Measurements from ENCODE around the gene RASGRP1. TPM values are rescaled to one million over a fixed set of nuclear protein-coding genes. Genes with fewer than 3 reads are reported as not detected.

The RASGRP1 gene
- total RNA-seq, 1 donor from 2014 or later: 0.52 TPM

DNA sequence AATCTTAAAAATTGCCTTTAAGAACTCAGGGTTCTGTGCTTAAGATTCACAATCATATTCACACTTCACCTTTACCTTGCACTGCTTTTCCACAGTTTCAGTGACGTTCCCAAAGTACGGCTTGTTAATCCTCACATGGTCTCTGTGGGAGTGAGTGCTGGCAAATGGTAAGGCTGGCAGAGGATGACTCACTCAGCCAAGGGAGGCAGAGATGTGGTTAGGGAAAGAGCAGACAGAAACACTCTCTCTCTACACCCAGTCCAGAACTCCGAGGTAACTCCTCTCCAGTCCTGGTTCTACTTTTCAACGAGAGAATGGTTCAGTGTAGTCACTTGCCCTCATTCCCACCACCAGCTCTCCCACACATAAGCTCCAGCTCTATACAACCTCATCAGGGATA lies 33.1 kb downstream of the RASGRP1 start:
- H3K9ac ChIP-seq (ENCODE audit: low read depth in 1 of 3, low read length in 3 of 3): no peak overlapping the region
- no peaks in the 10 kb centered on the region for H3K9me3 ChIP-seq (ENCODE audit: control insufficient read depth in 3 of 3, low read length in 3 of 3)
- H3K27me3 ChIP-seq (ENCODE audit: control insufficient read depth in 3 of 3, insufficient read depth in 3 of 3, low read length in 3 of 3): peaks cover 0 to 3% (median 0%) of the 10 kb centered on the region in 3 donors
- H3K27ac ChIP-seq (ENCODE audit: low read depth, low read length): no peak overlapping the region
- H3K4me1 ChIP-seq (ENCODE audit: control insufficient read depth in 3 of 3, insufficient read depth in 3 of 3, low read length in 3 of 3): peaks cover 0 to 2% (median 0%) of the 10 kb centered on the region in 3 donors
- no peak overlapping the region for H3K4me3 ChIP-seq (ENCODE audit: low read length in 3 of 3)
- no peaks in the 10 kb centered on the region for H3K36me3 ChIP-seq (ENCODE audit: control insufficient read depth in 3 of 3, insufficient read depth in 3 of 3, low read length in 3 of 3)

GRCh38 chr15:38530113-38530512 lies 34.5 kb downstream of the RASGRP1 start:
- Histone ChIP-seq H3K4me3 (ENCODE audit: low read length in 3 of 3) (no peak overlapping the region), H3K9ac (ENCODE audit: low read depth in 1 of 3, low read length in 3 of 3) (no peak overlapping the region)

GRCh38 chr15:38528294-38528693 lies 36.3 kb downstream of the RASGRP1 start:
- H3K36me3 ChIP-seq (ENCODE audit: control insufficient read depth in 3 of 3, insufficient read depth in 3 of 3, low read length in 3 of 3): no peaks in the 10 kb centered on the region
- no peak overlapping the region for H3K27ac ChIP-seq (ENCODE audit: low read depth, low read length)
- peaks cover 0 to 3% (median 0%) of the 10 kb centered on the region in 3 donors for H3K27me3 ChIP-seq (ENCODE audit: control insufficient read depth in 3 of 3, insufficient read depth in 3 of 3, low read length in 3 of 3)
- H3K9me3 ChIP-seq (ENCODE audit: control insufficient read depth in 3 of 3, low read length in 3 of 3): no peaks in the 10 kb centered on the region
- H3K9ac ChIP-seq (ENCODE audit: low read depth in 1 of 3, low read length in 3 of 3): no peak overlapping the region
- H3K4me1 ChIP-seq (ENCODE audit: control insufficient read depth in 3 of 3, insufficient read depth in 3 of 3, low read length in 3 of 3): no peaks in the 10 kb centered on the region
- no peak overlapping the region for H3K4me3 ChIP-seq (ENCODE audit: low read length in 3 of 3)

More at GRCh38 chr15:38530113-38530512, 34.5 kb downstream of the RASGRP1 start:
- Histone ChIP-seq H3K27ac (ENCODE audit: low read depth, low read length) (no peak overlapping the region), H3K9me3 (ENCODE audit: control insufficient read depth in 3 of 3, low read length in 3 of 3) (no peaks in the 10 kb centered on the region), H3K36me3 (ENCODE audit: control insufficient read depth in 3 of 3, insufficient read depth in 3 of 3, low read length in 3 of 3) (no peaks in the 10 kb centered on the region), H3K27me3 (ENCODE audit: control insufficient read depth in 3 of 3, insufficient read depth in 3 of 3, low read length in 3 of 3) (peaks cover 0 to 3% (median 0%) of the 10 kb centered on the region in 3 donors), H3K4me1 (ENCODE audit: control insufficient read depth in 3 of 3, insufficient read depth in 3 of 3, low read length in 3 of 3) (no peaks in the 10 kb centered on the region)

DNA sequence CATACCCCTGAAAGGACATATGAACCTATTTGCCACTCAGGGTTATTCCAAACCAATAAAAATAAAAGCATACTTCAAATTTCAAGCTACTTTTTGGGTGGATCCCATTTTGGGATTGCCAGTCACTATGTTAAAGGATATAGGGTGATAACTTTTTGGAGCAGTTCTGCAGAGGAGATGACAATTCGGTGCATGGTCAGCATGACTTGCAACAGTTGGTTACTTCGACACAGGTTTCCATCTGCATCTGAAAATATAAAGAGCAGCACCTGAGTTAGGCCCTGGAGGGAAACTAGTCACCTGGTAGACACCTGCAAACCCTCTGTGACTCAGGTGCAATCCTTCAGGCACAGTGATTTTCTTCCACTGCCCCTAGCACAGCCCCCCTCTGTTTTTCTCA lies 38.5 kb downstream of the RASGRP1 start:
- Histone ChIP-seq H3K4me1 (ENCODE audit: control insufficient read depth in 3 of 3, insufficient read depth in 3 of 3, low read length in 3 of 3) (no peaks in the 10 kb centered on the region), H3K27me3 (ENCODE audit: control insufficient read depth in 3 of 3, insufficient read depth in 3 of 3, low read length in 3 of 3) (peaks cover 0 to 4% (median 0%) of the 10 kb centered on the region in 3 donors), H3K4me3 (ENCODE audit: low read length in 3 of 3) (no peak overlapping the region), H3K9ac (ENCODE audit: low read depth in 1 of 3, low read length in 3 of 3) (no peak overlapping the region), H3K36me3 (ENCODE audit: control insufficient read depth in 3 of 3, insufficient read depth in 3 of 3, low read length in 3 of 3) (no peaks in the 10 kb centered on the region), H3K9me3 (ENCODE audit: control insufficient read depth in 3 of 3, low read length in 3 of 3) (no peaks in the 10 kb centered on the region), H3K27ac (ENCODE audit: low read depth, low read length) (no peak overlapping the region)

DNA sequence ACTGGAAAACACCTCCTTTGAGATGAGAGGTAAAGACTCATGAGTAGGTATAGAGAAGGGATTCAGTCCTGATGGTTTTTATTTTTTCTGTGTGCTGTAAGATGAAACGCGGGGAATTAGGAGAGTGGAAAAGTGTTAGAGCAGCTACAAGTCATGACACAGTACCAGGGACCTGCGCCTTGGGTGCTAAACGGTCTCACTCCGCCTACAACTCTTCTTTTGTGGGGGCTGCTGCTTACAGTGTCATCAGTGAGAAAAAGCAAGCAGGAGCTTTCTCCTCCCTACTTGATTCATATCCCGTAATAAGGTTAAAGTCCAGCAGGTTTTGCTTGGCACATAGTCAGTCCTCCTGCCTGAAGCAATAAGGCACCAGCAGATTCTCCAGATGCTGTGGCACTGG lies 39.1 kb downstream of the RASGRP1 start:
- Histone ChIP-seq H3K9ac (ENCODE audit: low read depth in 1 of 3, low read length in 3 of 3) (no peak overlapping the region), H3K4me3 (ENCODE audit: low read length in 3 of 3) (no peak overlapping the region), H3K4me1 (ENCODE audit: control insufficient read depth in 3 of 3, insufficient read depth in 3 of 3, low read length in 3 of 3) (no peaks in the 10 kb centered on the region), H3K9me3 (ENCODE audit: control insufficient read depth in 3 of 3, low read length in 3 of 3) (no peaks in the 10 kb centered on the region), H3K36me3 (ENCODE audit: control insufficient read depth in 3 of 3, insufficient read depth in 3 of 3, low read length in 3 of 3) (no peaks in the 10 kb centered on the region), H3K27me3 (ENCODE audit: control insufficient read depth in 3 of 3, insufficient read depth in 3 of 3, low read length in 3 of 3) (peaks cover 0 to 4% (median 0%) of the 10 kb centered on the region in 3 donors), H3K27ac (ENCODE audit: low read depth, low read length) (no peak overlapping the region)

DNA sequence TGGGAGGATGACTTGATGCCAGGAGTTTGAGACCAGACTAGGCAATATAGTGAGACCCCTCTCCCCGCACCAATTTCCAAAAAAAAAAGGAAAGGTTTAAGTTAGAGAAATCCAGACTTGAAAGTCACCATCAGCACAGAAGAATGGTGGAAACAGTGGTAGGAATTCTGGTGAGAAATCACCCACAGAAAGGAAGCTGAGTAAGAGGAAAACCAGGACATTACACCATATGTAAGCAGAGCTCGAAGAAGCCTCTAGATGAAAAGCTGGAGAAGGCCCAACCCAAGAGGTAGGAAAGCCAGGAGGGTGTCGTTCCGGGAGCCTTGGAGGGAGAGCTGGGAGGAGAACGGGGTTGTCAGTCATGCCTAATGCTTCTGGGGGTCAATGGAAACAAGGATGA lies 40.5 kb downstream of the RASGRP1 start:
- Histone ChIP-seq H3K4me1 (ENCODE audit: control insufficient read depth in 3 of 3, insufficient read depth in 3 of 3, low read length in 3 of 3) (no peaks in the 10 kb centered on the region), H3K9ac (ENCODE audit: low read depth in 1 of 3, low read length in 3 of 3) (no peak overlapping the region), H3K27ac (ENCODE audit: low read depth, low read length) (no peak overlapping the region), H3K27me3 (ENCODE audit: control insufficient read depth in 3 of 3, insufficient read depth in 3 of 3, low read length in 3 of 3) (peaks cover 0 to 4% (median 2%) of the 10 kb centered on the region in 3 donors), H3K4me3 (ENCODE audit: low read length in 3 of 3) (no peak overlapping the region), H3K36me3 (ENCODE audit: control insufficient read depth in 3 of 3, insufficient read depth in 3 of 3, low read length in 3 of 3) (no peaks in the 10 kb centered on the region), H3K9me3 (ENCODE audit: control insufficient read depth in 3 of 3, low read length in 3 of 3) (no peaks in the 10 kb centered on the region)

GRCh38 chr15:38522922-38523321 lies 41.7 kb downstream of the RASGRP1 start:
- Histone ChIP-seq H3K4me3 (ENCODE audit: low read length in 3 of 3) (no peak overlapping the region), H3K9me3 (ENCODE audit: control insufficient read depth in 3 of 3, low read length in 3 of 3) (no peaks in the 10 kb centered on the region), H3K36me3 (ENCODE audit: control insufficient read depth in 3 of 3, insufficient read depth in 3 of 3, low read length in 3 of 3) (no peaks in the 10 kb centered on the region), H3K27me3 (ENCODE audit: control insufficient read depth in 3 of 3, insufficient read depth in 3 of 3, low read length in 3 of 3) (peaks cover 0 to 7% (median 4%) of the 10 kb centered on the region in 3 donors), H3K4me1 (ENCODE audit: control insufficient read depth in 3 of 3, insufficient read depth in 3 of 3, low read length in 3 of 3) (no peaks in the 10 kb centered on the region), H3K9ac (ENCODE audit: low read depth in 1 of 3, low read length in 3 of 3) (no peak overlapping the region), H3K27ac (ENCODE audit: low read depth, low read length) (no peak overlapping the region)

GRCh38 chr15:38521316-38521715 lies 43.3 kb downstream of the RASGRP1 start:
- no peak overlapping the region for H3K9ac ChIP-seq (ENCODE audit: low read depth in 1 of 3, low read length in 3 of 3)
- H3K4me3 ChIP-seq (ENCODE audit: low read length in 3 of 3): no peak overlapping the region
- H3K27me3 ChIP-seq (ENCODE audit: control insufficient read depth in 3 of 3, insufficient read depth in 3 of 3, low read length in 3 of 3): peaks cover 4 to 10% (median 7%) of the 10 kb centered on the region in 3 donors
- no peaks in the 10 kb centered on the region for H3K4me1 ChIP-seq (ENCODE audit: control insufficient read depth in 3 of 3, insufficient read depth in 3 of 3, low read length in 3 of 3)
- no peak overlapping the region for H3K27ac ChIP-seq (ENCODE audit: low read depth, low read length)
- H3K9me3 ChIP-seq (ENCODE audit: control insufficient read depth in 3 of 3, low read length in 3 of 3): no peaks in the 10 kb centered on the region
- no peaks in the 10 kb centered on the region for H3K36me3 ChIP-seq (ENCODE audit: control insufficient read depth in 3 of 3, insufficient read depth in 3 of 3, low read length in 3 of 3)

DNA sequence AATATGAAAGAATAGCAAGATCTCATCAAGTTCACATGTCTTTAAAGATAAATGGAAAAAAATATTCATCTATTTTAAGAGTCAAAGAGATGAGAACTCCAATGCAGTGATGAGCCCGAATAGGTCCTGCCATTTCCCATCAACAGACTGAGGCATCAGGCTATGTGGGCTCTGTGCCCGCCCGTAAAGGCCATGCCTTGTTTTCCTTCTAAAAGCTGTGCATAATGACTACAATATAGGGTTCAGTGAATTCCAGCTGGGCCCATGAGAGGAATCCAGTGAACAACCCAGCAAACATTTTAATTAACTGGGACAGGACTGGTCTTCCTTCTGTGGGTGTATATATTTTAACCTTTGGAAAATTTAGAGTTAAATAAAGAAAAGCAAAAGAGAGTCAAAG lies 44.6 kb downstream of the RASGRP1 start:
- H3K27ac ChIP-seq (ENCODE audit: low read depth, low read length): no peak overlapping the region
- H3K36me3 ChIP-seq (ENCODE audit: control insufficient read depth in 3 of 3, insufficient read depth in 3 of 3, low read length in 3 of 3): no peaks in the 10 kb centered on the region
- no peaks in the 10 kb centered on the region for H3K9me3 ChIP-seq (ENCODE audit: control insufficient read depth in 3 of 3, low read length in 3 of 3)
- H3K4me3 ChIP-seq (ENCODE audit: low read length in 3 of 3): no peak overlapping the region
- no peak overlapping the region for H3K9ac ChIP-seq (ENCODE audit: low read depth in 1 of 3, low read length in 3 of 3)
- peaks cover 5 to 10% (median 10%) of the 10 kb centered on the region in 3 donors for H3K27me3 ChIP-seq (ENCODE audit: control insufficient read depth in 3 of 3, insufficient read depth in 3 of 3, low read length in 3 of 3)
- no peaks in the 10 kb centered on the region for H3K4me1 ChIP-seq (ENCODE audit: control insufficient read depth in 3 of 3, insufficient read depth in 3 of 3, low read length in 3 of 3)

GRCh38 chr15:38518084-38518483 lies 46.5 kb downstream of the RASGRP1 start:
- Histone ChIP-seq H3K4me1 (ENCODE audit: control insufficient read depth in 3 of 3, insufficient read depth in 3 of 3, low read length in 3 of 3) (no peaks in the 10 kb centered on the region), H3K27me3 (ENCODE audit: control insufficient read depth in 3 of 3, insufficient read depth in 3 of 3, low read length in 3 of 3) (peaks cover 5 to 14% (median 10%) of the 10 kb centered on the region in 3 donors), H3K4me3 (ENCODE audit: low read length in 3 of 3) (no peak overlapping the region), H3K9ac (ENCODE audit: low read depth in 1 of 3, low read length in 3 of 3) (no peak overlapping the region), H3K36me3 (ENCODE audit: control insufficient read depth in 3 of 3, insufficient read depth in 3 of 3, low read length in 3 of 3) (no peaks in the 10 kb centered on the region), H3K27ac (ENCODE audit: low read depth, low read length) (no peak overlapping the region), H3K9me3 (ENCODE audit: control insufficient read depth in 3 of 3, low read length in 3 of 3) (no peaks in the 10 kb centered on the region)
